ENCODE measurements around the gene SAFB.

GRCh38 chr19:5678071-5678718, 55.3 kb downstream of the SAFB start:
- TF ChIP-seq CTCF (IDR thresholded peaks at IDR 0.05; ENCODE audit: insufficient read depth, low read depth, low read length) (no peak), EZH2 (IDR thresholded peaks at IDR 0.05; ENCODE audit: insufficient read depth, low read length) (no peak)

All from astrocyte (in vitro differentiated cells and primary cell).